AG10803 (cell line): ENCODE results near the gene KLF12.

Source experiments
- DNase-seq: peaks from one replicate; pipeline ENCODE4 v3.0.0; 2010; ENCODE audit warnings: low read depth
- H3K4me3 ChIP-seq: 2 replicates; pipeline ENCODE4 v1.5.1; 2011; ENCODE audit warnings: mild to moderate bottlenecking, low read length, control low read depth
- CTCF ChIP-seq: conservative IDR thresholded peaks from 2 replicates; pipeline ENCODE4 v1.5.1; 2011; ENCODE audit warnings: mild to moderate bottlenecking, low read length, control low read depth, inconsistent platforms

The KLF12 gene

GRCh38 chr13:74111901-74112824, 22.0 kb downstream of the KLF12 start:
- TF ChIP-seq CTCF = no peak
- H3K4me3 ChIP-seq = no peak overlapping the region
- no peak for DNase-seq

- TF ChIP-seq CTCF = no peak
Measured at GRCh38 chr13:74111399-74111798, 22.8 kb downstream of the KLF12 start.

GRCh38 chr13:74110053-74110452, 24.2 kb downstream of the KLF12 start:
- no peak overlapping the region for H3K4me3 ChIP-seq
- no peak for DNase-seq
- TF ChIP-seq CTCF = no peak

More at GRCh38 chr13:74111399-74111798, 22.8 kb downstream of the KLF12 start:
- no peak for DNase-seq
- H3K4me3 ChIP-seq = no peak overlapping the region

- no peak overlapping the region for H3K4me3 ChIP-seq
- TF ChIP-seq CTCF = no peak
- DNase-seq = no peak
Measured at GRCh38 chr13:74107598-74107997, 26.6 kb downstream of the KLF12 start.

- TF ChIP-seq CTCF = no peak
- no peak for DNase-seq
- H3K4me3 ChIP-seq = no peak overlapping the region
Measured at GRCh38 chr13:74105871-74106270, 28.3 kb downstream of the KLF12 start.

GRCh38 chr13:74104661-74105275, 29.4 kb downstream of the KLF12 start:
- H3K4me3 ChIP-seq = no peak overlapping the region
- TF ChIP-seq CTCF = no peak
- DNase-seq = no peak
